ENCODE data around the gene MARCHF7. TPM values are rescaled to one million over a fixed set of nuclear protein-coding genes. Genes with fewer than 3 reads are reported as not detected.
"Not testable (repeated sequence)": the region's sequence is repeated elsewhere in the genome, so short reads cannot be mapped to it uniquely, and the experiment has no call there.

Gene MARCHF7
- total RNA-seq, 4 donors from 2014 or later: 115 to 279 (median 165) TPM

- H3K4me1 ChIP-seq: peaks cover 0 to 6% of the 10 kb centered on the region in 2 donors
- intact Hi-C loops (cut with DNase I; ENCODE audit: low total_unique reads): no loop called here
- H3K4me3 ChIP-seq: no peak overlapping the region
- no peaks in the 10 kb centered on the region for H3K9me3 ChIP-seq
- DNase-seq: no peak
- TF ChIP-seq CTCF (IDR thresholded peaks at IDR 0.05): no peak
- no peak for TF ChIP-seq POLR2A (IDR thresholded peaks at IDR 0.05)
- no peak overlapping the region for H3K27ac ChIP-seq
- H3K27me3 ChIP-seq: no peaks in the 10 kb centered on the region
- H3K36me3 ChIP-seq: no peaks in the 10 kb centered on the region
Measured at GRCh38 chr2:159716857-159717256, 4.6 kb downstream of the MARCHF7 start.

- intact Hi-C loops (cut with DNase I; ENCODE audit: low total_unique reads): no loop called here
- Histone ChIP-seq H3K27me3 (no peaks in the 10 kb centered on the region), H3K9me3 (no peaks in the 10 kb centered on the region), H3K4me1 (peaks cover 0 to 13% of the 10 kb centered on the region in 2 donors), H3K36me3 (no peaks in the 10 kb centered on the region), H3K4me3 (no peak overlapping the region), H3K27ac (no peak overlapping the region)
- TF ChIP-seq POLR2A (IDR thresholded peaks at IDR 0.05) (no peak), CTCF (IDR thresholded peaks at IDR 0.05) (no peak)
- no peak for DNase-seq
Measured at GRCh38 chr2:159720676-159721075, 8.4 kb downstream of the MARCHF7 start.

- TF ChIP-seq CTCF (IDR thresholded peaks at IDR 0.05) (no peak), POLR2A (IDR thresholded peaks at IDR 0.05) (no peak)
- H3K27ac ChIP-seq: no peak overlapping the region
- H3K36me3 ChIP-seq: no peaks in the 10 kb centered on the region
- intact Hi-C loops (cut with DNase I; ENCODE audit: low total_unique reads): no loop called here
- peaks cover 0 to 7% of the 10 kb centered on the region in 2 donors for H3K4me1 ChIP-seq
- H3K4me3 ChIP-seq: no peak overlapping the region
- no peaks in the 10 kb centered on the region for H3K27me3 ChIP-seq
- DNase-seq: no peak
- H3K9me3 ChIP-seq: no peaks in the 10 kb centered on the region
Measured at GRCh38 chr2:159722580-159722979, 10.3 kb downstream of the MARCHF7 start.

- DNase-seq; H3K9me3 ChIP-seq; H3K27me3 ChIP-seq; H3K4me1 ChIP-seq; H3K36me3 ChIP-seq; intact Hi-C loops (cut with DNase I; ENCODE audit: low total_unique reads); H3K27ac ChIP-seq; H3K4me3 ChIP-seq: not testable (repeated sequence)
Measured at GRCh38 chr2:159724795-159725572, 12.7 kb downstream of the MARCHF7 start.

- Histone ChIP-seq H3K4me1 (peaks cover 0 to 7% of the 10 kb centered on the region in 2 donors), H3K9me3 (no peaks in the 10 kb centered on the region), H3K36me3 (no peaks in the 10 kb centered on the region), H3K27ac (no peak overlapping the region), H3K4me3 (no peak overlapping the region), H3K27me3 (no peaks in the 10 kb centered on the region)
- TF ChIP-seq CTCF (IDR thresholded peaks at IDR 0.05): no peak
- no peak for DNase-seq
- intact Hi-C loops (cut with DNase I; ENCODE audit: low total_unique reads): no loop called here
Measured at GRCh38 chr2:159725713-159726112, 13.4 kb downstream of the MARCHF7 start.
